ENCODE data around the gene NCKAP5. TPM values are rescaled to one million over a fixed set of nuclear protein-coding genes. Genes with fewer than 3 reads are reported as not detected.

NCKAP5 gene
- total RNA-seq, 1 donor from 2014 or later = not detected

- peaks cover 2% of the 10 kb centered on the region for H3K4me1 Mint-ChIP-seq (ENCODE audit: low read depth)
- no peaks in the 10 kb centered on the region for H3K27me3 Mint-ChIP-seq (ENCODE audit: insufficient read depth)
- intact Hi-C loops (cut with micrococcal nuclease) = no loop called here
- H3K4me3 Mint-ChIP-seq = no peak overlapping the region
- H3K36me3 Mint-ChIP-seq (ENCODE audit: low read depth) = no peaks in the 10 kb centered on the region
- no peaks in the 10 kb centered on the region for H3K9me3 Mint-ChIP-seq
- DNase-seq (ENCODE audit: low spot score) = no peak
- no peak overlapping the region for H3K27ac Mint-ChIP-seq
These were observed 666.6 kb downstream of the NCKAP5 start for GRCh38 chr2:132901661-132902060.

DNA sequence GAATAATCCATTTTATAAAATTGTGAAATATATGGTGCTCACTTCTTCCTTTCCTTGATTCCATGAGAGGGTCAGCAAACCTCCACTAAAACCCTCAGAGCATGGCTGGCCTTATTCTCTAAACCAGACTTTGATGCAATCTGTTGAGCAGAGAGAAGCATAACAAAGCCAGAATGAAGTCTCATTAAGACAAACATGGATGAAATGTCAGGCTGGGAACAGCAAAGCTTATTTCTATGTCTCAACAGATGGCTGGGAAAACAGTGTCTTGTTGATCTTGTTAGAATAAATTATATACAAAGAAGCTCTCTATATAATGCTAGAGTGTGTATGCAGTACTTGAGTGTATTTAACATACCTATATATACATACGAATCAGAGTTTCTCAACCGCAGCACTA is 671.2 kb downstream of the NCKAP5 start:
- peaks cover 2% of the 10 kb centered on the region for H3K9me3 Mint-ChIP-seq
- no peak for DNase-seq (ENCODE audit: low spot score)
- peaks cover 15% of the 10 kb centered on the region for H3K4me1 Mint-ChIP-seq (ENCODE audit: low read depth)
- no peak overlapping the region for H3K4me3 Mint-ChIP-seq
- H3K36me3 Mint-ChIP-seq (ENCODE audit: low read depth) = peaks cover 3% of the 10 kb centered on the region
- H3K27ac Mint-ChIP-seq = no peak overlapping the region
- no peaks in the 10 kb centered on the region for H3K27me3 Mint-ChIP-seq (ENCODE audit: insufficient read depth)
- intact Hi-C loops (cut with micrococcal nuclease) = loop anchor here (5.0 kb wide), 1 partner anchor 630 kb away; no protein-coding TSS in a partner anchor

DNA sequence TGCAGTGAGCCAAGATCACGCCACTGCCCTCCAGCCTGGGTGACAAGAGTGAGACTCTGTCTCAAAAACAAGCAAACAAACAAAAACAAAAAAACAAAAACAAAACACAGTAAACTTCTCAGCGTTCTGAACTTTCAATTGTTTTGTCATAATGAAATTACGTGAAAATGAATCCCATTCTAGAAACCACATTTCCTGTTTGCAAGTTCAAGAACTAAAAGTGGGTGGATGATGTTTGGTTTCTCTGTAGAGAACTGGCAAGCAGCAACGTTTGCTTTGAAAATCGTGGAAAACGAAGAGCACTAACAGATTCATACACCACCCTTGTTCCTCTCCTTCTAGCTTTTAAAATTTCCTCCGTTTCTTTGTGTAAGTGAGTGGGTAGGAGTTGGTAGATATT is 672.2 kb downstream of the NCKAP5 start:
- intact Hi-C loops (cut with micrococcal nuclease) = loop anchor here (5.0 kb wide), 1 partner anchor 629 kb away; no protein-coding TSS in a partner anchor
- DNase-seq (ENCODE audit: low spot score) = no peak

GRCh38 chr2:132891498-132891897 is 676.8 kb downstream of the NCKAP5 start:
- H3K27ac Mint-ChIP-seq = no peak overlapping the region
- peaks cover 3% of the 10 kb centered on the region for H3K36me3 Mint-ChIP-seq (ENCODE audit: low read depth)
- no peaks in the 10 kb centered on the region for H3K27me3 Mint-ChIP-seq (ENCODE audit: insufficient read depth)
- intact Hi-C loops (cut with micrococcal nuclease) = no loop called here
- no peak overlapping the region for H3K4me3 Mint-ChIP-seq
- no peak for DNase-seq (ENCODE audit: low spot score)
- H3K9me3 Mint-ChIP-seq = peaks cover 2% of the 10 kb centered on the region
- peaks cover 11% of the 10 kb centered on the region for H3K4me1 Mint-ChIP-seq (ENCODE audit: low read depth)

More for the DNA sequence above, 672.2 kb downstream of the NCKAP5 start:
- Mint-ChIP-seq H3K4me1 (ENCODE audit: low read depth) (peaks cover 15% of the 10 kb centered on the region), H3K36me3 (ENCODE audit: low read depth) (peaks cover 3% of the 10 kb centered on the region), H3K27ac (peak overlapping the region; percentile 56), H3K27me3 (ENCODE audit: insufficient read depth) (no peaks in the 10 kb centered on the region), H3K9me3 (peaks cover 2% of the 10 kb centered on the region), H3K4me3 (peak overlapping the region; percentile 40)

DNA sequence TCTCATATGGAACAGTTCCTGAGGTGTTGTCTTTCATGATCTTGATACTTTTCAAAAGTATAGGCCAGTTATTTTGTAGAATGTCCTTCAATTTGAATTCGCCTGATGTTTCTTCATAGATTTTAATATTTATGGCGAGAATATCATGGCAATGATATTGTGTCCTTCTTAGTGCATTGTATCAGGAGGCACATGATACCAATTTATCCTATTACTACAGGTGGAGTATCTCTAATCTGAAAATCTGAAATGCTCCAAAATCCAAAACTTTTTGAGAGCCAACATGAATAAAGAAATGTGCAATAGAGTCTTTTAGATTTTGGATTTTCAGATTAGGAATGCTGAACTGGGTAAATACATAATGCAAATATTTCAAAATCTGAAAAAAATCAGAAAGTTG is 681.7 kb downstream of the NCKAP5 start:
- H3K36me3 Mint-ChIP-seq (ENCODE audit: low read depth) = no peaks in the 10 kb centered on the region
- intact Hi-C loops (cut with micrococcal nuclease) = no loop called here

GRCh38 chr2:132884705-132885104 is 683.6 kb downstream of the NCKAP5 start:
- Mint-ChIP-seq H3K4me1 (ENCODE audit: low read depth) (no peaks in the 10 kb centered on the region), H3K9me3 (no peaks in the 10 kb centered on the region), H3K36me3 (ENCODE audit: low read depth) (no peaks in the 10 kb centered on the region), H3K27ac (no peak overlapping the region), H3K4me3 (no peak overlapping the region), H3K27me3 (ENCODE audit: insufficient read depth) (peaks cover 1% of the 10 kb centered on the region)
- intact Hi-C loops (cut with micrococcal nuclease) = no loop called here
- DNase-seq (ENCODE audit: low spot score) = no peak

More for the DNA sequence above, 681.7 kb downstream of the NCKAP5 start:
- Mint-ChIP-seq H3K4me3 (no peak overlapping the region), H3K4me1 (ENCODE audit: low read depth) (no peaks in the 10 kb centered on the region), H3K9me3 (no peaks in the 10 kb centered on the region), H3K27ac (no peak overlapping the region), H3K27me3 (ENCODE audit: insufficient read depth) (peaks cover 1% of the 10 kb centered on the region)
- DNase-seq (ENCODE audit: low spot score) = no peak

DNA sequence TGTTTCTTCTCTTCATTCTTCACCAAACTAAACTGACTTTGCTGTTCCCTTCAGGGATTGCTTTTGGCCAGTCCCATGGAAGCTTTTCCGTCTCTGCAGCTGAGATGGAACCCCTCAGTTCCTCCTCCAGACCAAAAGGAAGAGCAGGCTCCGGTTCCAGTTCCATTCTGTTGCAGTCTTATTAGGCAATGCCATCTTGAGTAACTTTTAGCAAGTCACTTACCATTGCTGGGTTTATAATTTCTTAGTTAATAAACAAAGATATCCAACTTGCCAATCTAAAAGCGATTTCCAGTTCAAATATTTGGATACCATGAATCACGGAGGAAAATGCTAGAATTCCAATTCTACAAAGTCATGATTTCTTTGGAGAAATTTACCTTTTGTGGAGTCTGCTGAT is 684.0 kb downstream of the NCKAP5 start:
- Mint-ChIP-seq H3K27ac (no peak overlapping the region), H3K4me3 (no peak overlapping the region), H3K27me3 (ENCODE audit: insufficient read depth) (peaks cover 1% of the 10 kb centered on the region), H3K9me3 (no peaks in the 10 kb centered on the region), H3K36me3 (ENCODE audit: low read depth) (no peaks in the 10 kb centered on the region), H3K4me1 (ENCODE audit: low read depth) (no peaks in the 10 kb centered on the region)
- no peak for DNase-seq (ENCODE audit: low spot score)
- intact Hi-C loops (cut with micrococcal nuclease) = no loop called here

DNA sequence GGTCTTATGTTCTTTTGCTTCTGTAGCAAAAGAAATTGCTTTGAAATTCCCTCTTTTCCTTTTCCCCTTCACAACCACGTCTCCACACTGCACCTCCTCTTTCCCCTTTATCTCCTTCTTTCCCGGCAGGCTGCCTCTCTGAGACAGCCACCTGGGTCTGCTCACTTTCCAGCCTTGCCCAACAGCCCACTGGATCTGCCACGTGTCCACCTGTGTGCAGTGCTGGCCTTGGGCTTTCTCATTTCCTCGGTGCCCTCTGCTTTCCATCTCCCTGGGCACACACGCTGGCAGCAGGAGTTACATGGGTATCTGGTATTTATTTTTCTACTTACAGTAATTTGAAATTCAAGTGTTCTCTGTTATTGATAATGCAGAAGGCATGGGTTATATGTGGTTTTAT is 684.8 kb downstream of the NCKAP5 start:
- H3K9me3 Mint-ChIP-seq = no peaks in the 10 kb centered on the region
- no peak overlapping the region for H3K27ac Mint-ChIP-seq
- peaks cover 1% of the 10 kb centered on the region for H3K27me3 Mint-ChIP-seq (ENCODE audit: insufficient read depth)
- no peak for DNase-seq (ENCODE audit: low spot score)
- H3K36me3 Mint-ChIP-seq (ENCODE audit: low read depth) = no peaks in the 10 kb centered on the region
- H3K4me1 Mint-ChIP-seq (ENCODE audit: low read depth) = no peaks in the 10 kb centered on the region
- intact Hi-C loops (cut with micrococcal nuclease) = no loop called here
- H3K4me3 Mint-ChIP-seq = no peak overlapping the region

GRCh38 chr2:132881546-132881945 is 686.7 kb downstream of the NCKAP5 start:
- Mint-ChIP-seq H3K4me1 (ENCODE audit: low read depth) (no peaks in the 10 kb centered on the region), H3K36me3 (ENCODE audit: low read depth) (no peaks in the 10 kb centered on the region), H3K27ac (no peak overlapping the region), H3K9me3 (no peaks in the 10 kb centered on the region), H3K27me3 (ENCODE audit: insufficient read depth) (peaks cover 1% of the 10 kb centered on the region), H3K4me3 (no peak overlapping the region)
- no peak for DNase-seq (ENCODE audit: low spot score)
- intact Hi-C loops (cut with micrococcal nuclease) = no loop called here

- intact Hi-C loops (cut with micrococcal nuclease) = no loop called here
- Mint-ChIP-seq H3K4me3 (no peak overlapping the region), H3K36me3 (ENCODE audit: low read depth) (no peaks in the 10 kb centered on the region), H3K9me3 (no peaks in the 10 kb centered on the region), H3K27me3 (ENCODE audit: insufficient read depth) (no peaks in the 10 kb centered on the region), H3K27ac (no peak overlapping the region), H3K4me1 (ENCODE audit: low read depth) (no peaks in the 10 kb centered on the region)
- DNase-seq (ENCODE audit: low spot score) = no peak
These were observed 690.3 kb downstream of the NCKAP5 start for GRCh38 chr2:132877923-132878322.

GRCh38 chr2:132876745-132877391 is 691.4 kb downstream of the NCKAP5 start:
- Mint-ChIP-seq H3K27ac (no peak overlapping the region), H3K4me3 (no peak overlapping the region), H3K4me1 (ENCODE audit: low read depth) (no peaks in the 10 kb centered on the region), H3K9me3 (no peaks in the 10 kb centered on the region), H3K27me3 (ENCODE audit: insufficient read depth) (no peaks in the 10 kb centered on the region), H3K36me3 (ENCODE audit: low read depth) (no peaks in the 10 kb centered on the region)
- no peak for DNase-seq (ENCODE audit: low spot score)
- intact Hi-C loops (cut with micrococcal nuclease) = no loop called here

DNA sequence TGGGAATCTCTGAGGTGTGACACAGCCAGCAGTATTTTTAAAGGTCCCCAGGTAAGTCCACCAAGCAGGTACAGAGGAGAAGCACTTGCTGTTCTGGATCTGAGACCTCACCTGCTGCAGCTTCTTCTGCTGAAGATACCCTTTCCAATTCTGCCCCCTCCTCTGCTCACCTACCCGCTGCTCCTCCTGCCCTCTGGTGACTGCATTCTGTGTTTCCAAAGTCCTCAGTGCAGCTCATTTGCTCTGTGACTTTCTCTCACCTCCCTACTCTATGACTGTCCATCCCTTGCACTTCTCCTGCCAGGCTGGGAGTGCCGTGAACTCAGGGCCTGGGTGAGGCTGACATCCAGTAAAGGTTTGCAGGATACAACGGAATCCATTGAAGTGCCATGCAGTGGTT is 693.1 kb downstream of the NCKAP5 start:
- no peaks in the 10 kb centered on the region for H3K36me3 Mint-ChIP-seq (ENCODE audit: low read depth)
- H3K27me3 Mint-ChIP-seq (ENCODE audit: insufficient read depth) = no peaks in the 10 kb centered on the region
- no peak overlapping the region for H3K4me3 Mint-ChIP-seq
- no peaks in the 10 kb centered on the region for H3K9me3 Mint-ChIP-seq
- no peak overlapping the region for H3K27ac Mint-ChIP-seq
- intact Hi-C loops (cut with micrococcal nuclease) = no loop called here
- H3K4me1 Mint-ChIP-seq (ENCODE audit: low read depth) = no peaks in the 10 kb centered on the region
- no peak for DNase-seq (ENCODE audit: low spot score)

GRCh38 chr2:132873738-132874137 is 694.5 kb downstream of the NCKAP5 start:
- Mint-ChIP-seq H3K27ac (no peak overlapping the region), H3K4me3 (no peak overlapping the region), H3K36me3 (ENCODE audit: low read depth) (no peaks in the 10 kb centered on the region), H3K4me1 (ENCODE audit: low read depth) (no peaks in the 10 kb centered on the region), H3K9me3 (no peaks in the 10 kb centered on the region), H3K27me3 (ENCODE audit: insufficient read depth) (no peaks in the 10 kb centered on the region)
- intact Hi-C loops (cut with micrococcal nuclease) = no loop called here
- DNase-seq (ENCODE audit: low spot score) = no peak

GRCh38 chr2:132871831-132872230 is 696.4 kb downstream of the NCKAP5 start:
- no peaks in the 10 kb centered on the region for H3K27me3 Mint-ChIP-seq (ENCODE audit: insufficient read depth)
- H3K27ac Mint-ChIP-seq = no peak overlapping the region
- DNase-seq (ENCODE audit: low spot score) = no peak
- no peaks in the 10 kb centered on the region for H3K4me1 Mint-ChIP-seq (ENCODE audit: low read depth)
- H3K4me3 Mint-ChIP-seq = no peak overlapping the region
- H3K9me3 Mint-ChIP-seq = no peaks in the 10 kb centered on the region
- intact Hi-C loops (cut with micrococcal nuclease) = no loop called here
- no peaks in the 10 kb centered on the region for H3K36me3 Mint-ChIP-seq (ENCODE audit: low read depth)

All from activated T-helper 1 cell treated with anti-CD3 and anti-CD28 coated beads, Interleukin-12 subunit alpha, Interleukin-12 subunit beta, Interleukin-2, Interleukin-4 antibody, amounts not matched to agents 30 ng/mL and 10 ng/mL and 1 ng/mL, durations not matched to agents 14 hours and 24 hours and 36 hours (primary cell).